Gastroesophageal sphincter (tissue), 3 donors: ENCODE results near the gene CD247.

Experiments
- POLR2A ChIP-seq, 2 donors: fragments of 450-650 bp; IDR thresholded peaks; one replicate each; pipeline ENCODE4 v1.6.1; 2017; ENCODE audit warnings: antibody characterized with exemption in 2 of 2, mild to moderate bottlenecking in 2 of 2, moderate library complexity in 1 of 2
- POLR2AphosphoS5 ChIP-seq: sonication (generic); formaldehyde crosslinking; IDR thresholded peaks from one replicate; pipeline ENCODE4 v1.6.1; 2017; ENCODE audit warnings: antibody characterized with exemption
- TF ChIP-seq, protein P1 (sequence below), 4 experiments: fragments of 200-600 bp in 2 of 4; fragments of 450-650 bp in 2 of 4; sonication (generic) in 1 of 4; IDR thresholded peaks; one replicate each; pipeline ENCODE4 v1.5.1; 2017 to 2019; ENCODE audit warnings: antibody characterized with exemption in 4 of 4, mild to moderate bottlenecking in 2 of 4, moderate library complexity in 2 of 4

DNA sequence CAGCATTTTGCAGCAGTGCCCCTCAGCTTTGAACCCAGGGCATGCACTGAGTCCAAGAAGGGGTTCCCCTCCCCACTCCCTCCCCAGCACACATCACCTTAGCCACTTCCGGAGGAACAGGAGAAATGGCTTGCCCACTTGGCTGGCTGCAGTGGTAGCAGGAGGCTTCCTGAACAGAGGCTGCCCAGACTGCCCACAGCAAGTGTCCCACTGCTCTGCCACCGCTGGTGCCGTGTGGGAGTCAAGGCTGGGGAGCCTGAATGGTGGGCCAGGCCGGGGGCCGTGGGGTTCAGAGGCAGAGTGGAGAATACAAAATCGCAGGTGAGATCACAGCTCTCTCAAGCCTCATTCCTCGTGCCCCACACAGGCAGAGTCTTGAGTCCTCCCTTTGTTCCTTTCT lies 34.5 kb downstream of the CD247 start:
- TF ChIP-seq, protein P1, sequence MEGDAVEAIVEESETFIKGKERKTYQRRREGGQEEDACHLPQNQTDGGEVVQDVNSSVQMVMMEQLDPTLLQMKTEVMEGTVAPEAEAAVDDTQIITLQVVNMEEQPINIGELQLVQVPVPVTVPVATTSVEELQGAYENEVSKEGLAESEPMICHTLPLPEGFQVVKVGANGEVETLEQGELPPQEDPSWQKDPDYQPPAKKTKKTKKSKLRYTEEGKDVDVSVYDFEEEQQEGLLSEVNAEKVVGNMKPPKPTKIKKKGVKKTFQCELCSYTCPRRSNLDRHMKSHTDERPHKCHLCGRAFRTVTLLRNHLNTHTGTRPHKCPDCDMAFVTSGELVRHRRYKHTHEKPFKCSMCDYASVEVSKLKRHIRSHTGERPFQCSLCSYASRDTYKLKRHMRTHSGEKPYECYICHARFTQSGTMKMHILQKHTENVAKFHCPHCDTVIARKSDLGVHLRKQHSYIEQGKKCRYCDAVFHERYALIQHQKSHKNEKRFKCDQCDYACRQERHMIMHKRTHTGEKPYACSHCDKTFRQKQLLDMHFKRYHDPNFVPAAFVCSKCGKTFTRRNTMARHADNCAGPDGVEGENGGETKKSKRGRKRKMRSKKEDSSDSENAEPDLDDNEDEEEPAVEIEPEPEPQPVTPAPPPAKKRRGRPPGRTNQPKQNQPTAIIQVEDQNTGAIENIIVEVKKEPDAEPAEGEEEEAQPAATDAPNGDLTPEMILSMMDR (IDR thresholded peaks at IDR 0.05), result no peak
- TF ChIP-seq POLR2AphosphoS5 (no peak), POLR2A (IDR thresholded peaks at IDR 0.05) (no peak)
